Peyer's patch (tissue), 4 donors: Measurements from ENCODE around the gene FGFR2. TPM values are rescaled to one million over a fixed set of nuclear protein-coding genes. Genes with fewer than 3 reads are reported as not detected.

Experiments
- DNase-seq, 3 donors: peaks; one replicate each; pipeline ENCODE4 v3.0.0-alpha.2; 2017 to 2019
- H3K27ac ChIP-seq, 4 donors: fragments of 200-600 bp; sonication (generic); one replicate each; pipeline ENCODE4 v1.5.1; 2016 to 2019
- H3K27me3 ChIP-seq, 2 donors: fragments of 200-600 bp; sonication (generic); one replicate each; pipeline ENCODE4 v1.5.1; 2019
- H3K36me3 ChIP-seq, 3 donors: fragments of 200-600 bp; sonication (generic); one replicate each; pipeline ENCODE4 v1.5.1; 2016 to 2019
- H3K4me1 ChIP-seq, 4 donors: fragments of 200-600 bp; sonication (generic); one replicate each; pipeline ENCODE4 v1.5.1; 2016 to 2019
- H3K4me3 ChIP-seq, 4 donors: fragments of 200-600 bp; sonication (generic); 1 replicate in 3 of 4; 2 replicates in 1 of 4; pipeline ENCODE4 v1.5.1; 2016 to 2019; ENCODE audit warnings: mild to moderate bottlenecking in 1 of 4
- H3K9me3 ChIP-seq, 4 donors: fragments of 200-600 bp; sonication (generic); one replicate each; pipeline ENCODE4 v1.5.1; 2016 to 2019; ENCODE audit warnings: mild to moderate bottlenecking in 1 of 4
- POLR2A ChIP-seq, 2 donors: fragments of 450-650 bp; IDR thresholded peaks; one replicate each; pipeline ENCODE4 v1.5.1; 2017; ENCODE audit warnings: antibody characterized with exemption in 2 of 2, mild to moderate bottlenecking in 2 of 2, moderate library complexity in 2 of 2
- total RNA-seq, 4 donors: library from RNA; depleted of rRNA; stranded (reverse); fragments of >200 nt; gene quantifications; one replicate each; pipeline ENCODE4 v1.1.0, GENCODE V29; 2016
- TF ChIP-seq, protein P1 (sequence below), 6 experiments: fragments of 450-650 bp in 4 of 6; fragments of 200-600 bp in 2 of 6; sonication (generic) in 1 of 6; IDR thresholded peaks; one replicate each; pipeline ENCODE4 v1.5.1; 2017 to 2019; ENCODE audit warnings: antibody characterized with exemption in 6 of 6, mild to moderate bottlenecking in 3 of 6, moderate library complexity in 1 of 6

Gene FGFR2
- total RNA-seq, 4 donors from 2014 or later = 12.9 to 22.9 (median 19.9) TPM

- Histone ChIP-seq H3K4me1 (no peaks in the 10 kb centered on the region), H3K36me3 (no peaks in the 10 kb centered on the region), H3K9me3 (no peaks in the 10 kb centered on the region), H3K27me3 (no peaks in the 10 kb centered on the region), H3K4me3 (no peak overlapping the region), H3K27ac (no peak overlapping the region)
- no peak for DNase-seq
- no peak for TF ChIP-seq POLR2A (IDR thresholded peaks at IDR 0.05)
- TF ChIP-seq, protein P1, sequence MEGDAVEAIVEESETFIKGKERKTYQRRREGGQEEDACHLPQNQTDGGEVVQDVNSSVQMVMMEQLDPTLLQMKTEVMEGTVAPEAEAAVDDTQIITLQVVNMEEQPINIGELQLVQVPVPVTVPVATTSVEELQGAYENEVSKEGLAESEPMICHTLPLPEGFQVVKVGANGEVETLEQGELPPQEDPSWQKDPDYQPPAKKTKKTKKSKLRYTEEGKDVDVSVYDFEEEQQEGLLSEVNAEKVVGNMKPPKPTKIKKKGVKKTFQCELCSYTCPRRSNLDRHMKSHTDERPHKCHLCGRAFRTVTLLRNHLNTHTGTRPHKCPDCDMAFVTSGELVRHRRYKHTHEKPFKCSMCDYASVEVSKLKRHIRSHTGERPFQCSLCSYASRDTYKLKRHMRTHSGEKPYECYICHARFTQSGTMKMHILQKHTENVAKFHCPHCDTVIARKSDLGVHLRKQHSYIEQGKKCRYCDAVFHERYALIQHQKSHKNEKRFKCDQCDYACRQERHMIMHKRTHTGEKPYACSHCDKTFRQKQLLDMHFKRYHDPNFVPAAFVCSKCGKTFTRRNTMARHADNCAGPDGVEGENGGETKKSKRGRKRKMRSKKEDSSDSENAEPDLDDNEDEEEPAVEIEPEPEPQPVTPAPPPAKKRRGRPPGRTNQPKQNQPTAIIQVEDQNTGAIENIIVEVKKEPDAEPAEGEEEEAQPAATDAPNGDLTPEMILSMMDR (IDR thresholded peaks at IDR 0.05) = no peak
Measured at GRCh38 chr10:121462955-121463354, 135.3 kb downstream of the FGFR2 start.

GRCh38 chr10:121462281-121462680, 136.0 kb downstream of the FGFR2 start:
- Histone ChIP-seq H3K4me3 (no peak overlapping the region), H3K27me3 (no peaks in the 10 kb centered on the region), H3K36me3 (no peaks in the 10 kb centered on the region), H3K27ac (no peak overlapping the region), H3K4me1 (no peaks in the 10 kb centered on the region), H3K9me3 (no peaks in the 10 kb centered on the region)
- no peak for TF ChIP-seq POLR2A (IDR thresholded peaks at IDR 0.05)
- TF ChIP-seq, protein P1 (IDR thresholded peaks at IDR 0.05) = no peak
- no peak for DNase-seq

- H3K4me3 ChIP-seq = no peak overlapping the region
- H3K4me1 ChIP-seq = no peaks in the 10 kb centered on the region
- no peak overlapping the region for H3K27ac ChIP-seq
- TF ChIP-seq, protein P1 (IDR thresholded peaks at IDR 0.05) = no peak
- TF ChIP-seq POLR2A (IDR thresholded peaks at IDR 0.05) = no peak
- H3K27me3 ChIP-seq = no peaks in the 10 kb centered on the region
- DNase-seq = no peak
- no peaks in the 10 kb centered on the region for H3K36me3 ChIP-seq
- no peaks in the 10 kb centered on the region for H3K9me3 ChIP-seq
Measured at GRCh38 chr10:121461307-121461706, 136.9 kb downstream of the FGFR2 start.

GRCh38 chr10:121460733-121461132, 137.5 kb downstream of the FGFR2 start:
- Histone ChIP-seq H3K9me3 (no peaks in the 10 kb centered on the region), H3K27me3 (no peaks in the 10 kb centered on the region), H3K27ac (no peak overlapping the region), H3K36me3 (no peaks in the 10 kb centered on the region), H3K4me1 (no peaks in the 10 kb centered on the region), H3K4me3 (no peak overlapping the region)
- no peak for TF ChIP-seq POLR2A (IDR thresholded peaks at IDR 0.05)
- TF ChIP-seq, protein P1 (IDR thresholded peaks at IDR 0.05) = no peak
- DNase-seq = no peak

DNA sequence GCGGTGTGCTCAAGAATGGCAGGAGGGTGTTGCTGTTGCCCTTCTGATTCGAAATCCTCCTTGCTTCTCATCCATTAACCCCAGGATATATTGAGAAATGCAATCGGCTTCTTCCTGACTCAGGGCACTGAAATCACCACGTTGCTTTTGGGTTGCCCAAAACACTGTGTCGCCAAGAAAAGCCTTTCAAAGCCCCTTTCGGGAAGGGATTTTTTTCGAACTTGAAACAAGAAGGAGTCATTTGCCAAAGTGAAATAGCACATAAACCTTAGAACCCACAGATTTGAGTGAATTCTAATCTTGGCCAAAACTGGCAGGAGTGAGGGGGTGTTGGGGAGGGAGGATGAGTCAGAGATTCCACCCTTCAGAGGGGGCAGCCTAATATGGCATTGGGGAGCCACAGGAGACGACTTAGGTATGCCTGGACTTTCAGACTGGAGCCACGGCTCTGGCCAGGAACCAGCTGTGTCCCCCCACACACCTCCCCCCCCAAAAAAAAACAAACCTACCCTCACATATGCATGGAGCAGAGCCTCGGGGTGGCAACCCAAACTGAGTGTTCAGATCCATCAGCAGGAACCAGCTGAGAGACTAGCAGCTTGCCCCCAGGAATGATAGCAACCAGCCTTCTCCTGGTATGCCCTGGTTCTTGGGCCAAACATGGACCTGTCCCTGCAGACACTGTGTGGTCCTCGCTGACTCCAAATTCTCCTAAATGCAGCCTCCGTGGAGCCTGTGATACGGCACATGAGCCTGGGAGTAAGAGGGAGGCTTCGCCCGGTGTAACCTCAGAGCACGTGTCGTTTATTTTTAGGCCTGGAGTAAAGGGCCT, 138.4 kb downstream of the FGFR2 start:
- TF ChIP-seq POLR2A (IDR thresholded peaks at IDR 0.05) = no peak
- TF ChIP-seq, protein P1 (IDR thresholded peaks at IDR 0.05) = no peak
- H3K9me3 ChIP-seq = no peaks in the 10 kb centered on the region
- H3K36me3 ChIP-seq = no peaks in the 10 kb centered on the region
- H3K27ac ChIP-seq = peak overlapping the region in 1 of 4 donors; percentile 26
- DNase-seq = no peak
- H3K27me3 ChIP-seq = no peaks in the 10 kb centered on the region
- H3K4me3 ChIP-seq = no peak overlapping the region
- no peaks in the 10 kb centered on the region for H3K4me1 ChIP-seq
